AG10803 (cell line): Measurements from ENCODE around the gene ADAMTS5.

Experiments
- DNase-seq: peaks from one replicate; pipeline ENCODE4 v3.0.0; 2010; ENCODE audit warnings: low read depth
- H3K4me3 ChIP-seq: 2 replicates; pipeline ENCODE4 v1.5.1; 2011; ENCODE audit warnings: mild to moderate bottlenecking, low read length, control low read depth
- TF ChIP-seq, protein P1 (sequence below): conservative IDR thresholded peaks from 2 replicates; pipeline ENCODE4 v1.5.1; 2011; ENCODE audit warnings: mild to moderate bottlenecking, low read length, control low read depth, inconsistent platforms

The ADAMTS5 gene

DNA sequence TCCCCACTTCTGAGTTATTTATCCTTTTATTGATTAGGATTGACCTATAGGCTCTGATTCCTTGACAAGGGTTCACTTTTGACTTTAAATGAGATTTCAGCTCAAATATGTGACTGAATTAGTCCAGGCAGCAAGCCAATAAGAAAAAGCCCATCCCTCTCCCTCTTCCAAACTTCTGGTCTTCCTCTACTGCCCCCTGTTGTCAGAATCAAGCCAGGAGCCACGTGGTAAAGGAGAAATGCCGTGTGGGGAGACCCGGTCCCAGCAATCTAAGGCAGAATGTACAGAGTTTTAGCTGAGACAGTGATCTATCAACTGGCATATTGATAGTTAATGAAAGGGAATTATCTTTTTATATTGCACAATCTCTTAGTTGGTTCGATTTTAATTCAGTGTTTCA lies 5.2 kb downstream of the ADAMTS5 start:
- DNase-seq = peak; percentile 38
- H3K4me3 ChIP-seq = peak overlapping the region; percentile 81
- TF ChIP-seq, protein P1, sequence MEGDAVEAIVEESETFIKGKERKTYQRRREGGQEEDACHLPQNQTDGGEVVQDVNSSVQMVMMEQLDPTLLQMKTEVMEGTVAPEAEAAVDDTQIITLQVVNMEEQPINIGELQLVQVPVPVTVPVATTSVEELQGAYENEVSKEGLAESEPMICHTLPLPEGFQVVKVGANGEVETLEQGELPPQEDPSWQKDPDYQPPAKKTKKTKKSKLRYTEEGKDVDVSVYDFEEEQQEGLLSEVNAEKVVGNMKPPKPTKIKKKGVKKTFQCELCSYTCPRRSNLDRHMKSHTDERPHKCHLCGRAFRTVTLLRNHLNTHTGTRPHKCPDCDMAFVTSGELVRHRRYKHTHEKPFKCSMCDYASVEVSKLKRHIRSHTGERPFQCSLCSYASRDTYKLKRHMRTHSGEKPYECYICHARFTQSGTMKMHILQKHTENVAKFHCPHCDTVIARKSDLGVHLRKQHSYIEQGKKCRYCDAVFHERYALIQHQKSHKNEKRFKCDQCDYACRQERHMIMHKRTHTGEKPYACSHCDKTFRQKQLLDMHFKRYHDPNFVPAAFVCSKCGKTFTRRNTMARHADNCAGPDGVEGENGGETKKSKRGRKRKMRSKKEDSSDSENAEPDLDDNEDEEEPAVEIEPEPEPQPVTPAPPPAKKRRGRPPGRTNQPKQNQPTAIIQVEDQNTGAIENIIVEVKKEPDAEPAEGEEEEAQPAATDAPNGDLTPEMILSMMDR = peak; percentile 55

DNA sequence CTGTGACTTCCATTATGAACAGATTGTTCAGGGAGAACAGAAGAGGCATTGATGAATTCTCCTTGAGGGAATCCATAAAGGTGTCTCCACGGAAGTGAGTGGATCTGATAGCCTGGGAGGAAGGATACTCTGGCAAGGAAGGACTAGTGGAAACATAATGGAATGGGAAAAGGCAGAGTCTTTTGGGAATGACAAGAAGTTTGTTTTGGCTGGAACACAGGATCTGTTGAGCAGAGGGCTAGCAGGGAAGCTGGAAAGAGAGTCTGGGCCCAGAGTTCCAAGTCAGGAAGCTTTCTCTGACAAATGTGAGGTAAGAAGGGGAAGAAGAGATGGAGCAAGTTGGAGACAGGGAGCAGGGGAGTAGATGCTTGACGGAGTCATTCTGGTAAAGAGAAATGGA lies 8.1 kb downstream of the ADAMTS5 start:
- H3K4me3 ChIP-seq = no peak overlapping the region
- TF ChIP-seq, protein P1 = no peak
- DNase-seq = no peak

DNA sequence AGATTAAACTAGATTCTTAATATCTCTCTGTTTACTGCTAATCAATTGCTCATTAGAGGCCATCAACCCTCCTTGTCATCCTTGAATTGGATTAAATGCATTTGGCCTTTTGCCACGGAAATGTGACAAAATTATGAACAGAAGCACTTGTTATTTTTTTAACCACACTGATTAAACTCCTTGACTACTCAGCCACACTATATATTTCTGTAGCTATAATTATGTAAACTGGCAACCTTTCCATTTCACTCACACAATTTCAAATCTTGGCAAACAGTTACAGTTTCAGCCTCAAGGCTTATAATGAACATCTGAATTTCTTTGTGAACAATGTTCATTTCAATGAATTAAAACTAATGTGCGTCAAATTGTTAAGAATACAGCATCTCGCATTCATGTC lies 10.1 kb downstream of the ADAMTS5 start:
- TF ChIP-seq, protein P1 = no peak
- DNase-seq = no peak
- no peak overlapping the region for H3K4me3 ChIP-seq

DNA sequence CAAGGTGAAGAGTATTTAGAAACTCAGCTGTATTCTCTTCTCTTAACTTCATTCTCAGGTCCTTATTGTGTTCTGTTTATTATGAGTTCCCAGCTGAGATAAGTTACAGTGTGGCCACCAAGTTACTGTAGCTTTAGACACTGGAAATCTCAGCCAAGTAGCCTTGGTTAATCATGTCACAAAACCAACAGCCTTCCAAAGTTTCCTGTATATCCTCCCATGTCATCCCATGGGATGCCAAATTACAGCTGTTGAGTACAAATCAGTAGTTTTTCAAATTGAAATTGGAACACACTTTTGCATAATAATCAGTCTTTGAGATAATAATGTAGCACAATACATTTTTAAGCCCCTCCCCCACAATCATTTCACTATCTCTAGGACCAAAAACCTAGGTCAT lies 10.7 kb downstream of the ADAMTS5 start:
- no peak overlapping the region for H3K4me3 ChIP-seq
- no peak for DNase-seq
- TF ChIP-seq, protein P1 = no peak

DNA sequence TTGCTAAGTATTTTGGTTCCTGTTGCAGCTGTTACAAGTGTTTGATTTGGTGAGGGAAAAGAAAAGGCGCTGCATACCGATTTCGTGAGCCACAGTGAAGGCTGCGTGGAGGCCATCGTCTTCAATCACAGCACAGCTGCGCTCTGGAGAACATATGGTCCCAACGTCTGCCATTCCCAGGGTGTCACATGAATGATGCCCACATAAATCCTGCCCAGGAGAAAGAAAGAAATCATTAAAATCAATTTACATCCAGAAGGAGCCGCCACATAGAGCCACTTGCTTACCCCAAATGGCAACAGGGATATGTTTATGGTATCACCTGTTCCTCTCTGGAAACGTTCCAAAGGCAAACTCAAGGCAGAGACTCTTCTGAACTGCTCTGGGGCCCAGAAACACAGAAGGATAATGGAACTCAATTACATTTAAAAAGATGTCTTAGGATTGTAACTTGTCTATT lies 12.2 kb downstream of the ADAMTS5 start:
- H3K4me3 ChIP-seq = no peak overlapping the region
- TF ChIP-seq, protein P1 = no peak
- DNase-seq = peak; percentile 85

DNA sequence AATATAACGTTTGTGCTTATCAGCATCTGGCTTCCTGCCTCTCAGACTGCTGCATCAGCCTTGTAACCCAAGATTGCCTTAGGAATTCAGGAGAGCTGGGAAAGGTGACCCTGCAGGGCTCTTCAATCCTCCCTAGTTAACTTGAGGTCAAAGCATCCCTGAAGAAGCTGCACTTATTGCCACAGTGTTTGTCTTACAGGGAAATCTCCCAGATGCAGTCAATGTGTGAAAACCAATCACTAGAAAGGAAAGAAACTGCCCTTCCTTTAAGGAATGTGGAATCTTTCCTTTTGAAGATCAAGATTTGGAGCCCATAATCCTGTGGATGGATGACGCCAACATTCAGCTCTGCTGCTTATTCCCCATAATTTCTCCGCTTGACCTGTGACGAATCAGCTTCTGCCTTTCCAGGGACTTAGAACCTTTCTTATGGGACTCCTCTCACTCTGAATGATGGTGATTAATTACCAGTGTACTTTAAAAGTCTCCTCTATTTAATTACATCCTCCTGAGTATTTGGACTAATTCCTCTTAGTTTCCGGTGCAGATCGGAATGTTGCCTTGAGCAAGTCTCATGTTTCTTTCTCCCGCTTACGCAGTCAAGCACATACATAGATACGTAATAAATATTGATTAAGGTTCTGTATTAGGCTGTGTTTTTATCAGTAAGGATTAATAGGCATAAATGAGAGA lies 14.4 kb downstream of the ADAMTS5 start:
- DNase-seq = no peak
- TF ChIP-seq, protein P1 = no peak
- no peak overlapping the region for H3K4me3 ChIP-seq

DNA sequence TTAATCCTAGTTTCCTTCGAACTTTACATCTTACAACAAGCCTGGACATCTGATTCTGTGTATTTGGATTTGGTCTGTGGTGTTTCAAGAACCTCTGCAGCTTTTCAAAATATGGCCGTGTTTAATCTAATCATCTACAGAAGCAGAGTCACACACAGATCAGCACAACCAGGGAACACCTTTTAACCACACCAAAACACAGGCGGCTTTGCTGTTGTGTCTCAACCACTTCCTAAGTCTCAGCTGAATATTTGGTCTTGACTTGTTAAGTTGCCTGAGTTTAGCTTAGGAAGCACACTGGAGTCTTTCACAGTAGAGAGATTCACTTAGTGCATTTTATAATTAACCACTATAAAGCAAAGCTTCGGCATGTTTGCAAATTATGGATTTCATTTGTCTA lies 17.1 kb downstream of the ADAMTS5 start:
- no peak for DNase-seq
- TF ChIP-seq, protein P1 = no peak
- no peak overlapping the region for H3K4me3 ChIP-seq
